GM21619 (cell line): ENCODE results near the gene APOA4.
"Not testable (repeated sequence)": the region's sequence is repeated elsewhere in the genome, so short reads cannot be mapped to it uniquely, and the experiment has no call there.

Experiments
- ATAC-seq: cut with Tn5 transposase; IDR thresholded peaks from one replicate; pipeline ENCODE4 v1.9.1; 2021; ENCODE audit not compliant: unreplicated experiment

The APOA4 gene

DNA sequence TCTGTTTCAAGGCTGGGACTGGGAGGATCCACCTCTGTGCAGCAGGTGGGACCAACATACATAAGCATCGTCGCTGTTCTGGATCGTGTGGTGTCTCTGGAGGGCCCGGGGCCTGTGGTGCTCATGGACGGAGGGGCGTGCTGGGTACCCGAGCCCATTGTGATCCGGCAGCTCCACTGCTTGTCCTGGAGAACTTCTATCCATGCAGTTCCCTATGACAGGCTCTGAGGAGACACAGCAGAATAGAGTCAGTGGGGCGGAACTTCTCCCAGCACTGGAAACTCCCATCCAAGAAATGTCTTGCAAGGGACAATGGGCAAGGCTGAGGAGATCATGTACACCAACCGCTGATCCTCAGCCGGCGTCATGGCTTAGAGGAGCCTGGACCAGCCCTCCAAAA is 26.0 kb upstream of the APOA4 start:
- ATAC-seq = no peak

DNA sequence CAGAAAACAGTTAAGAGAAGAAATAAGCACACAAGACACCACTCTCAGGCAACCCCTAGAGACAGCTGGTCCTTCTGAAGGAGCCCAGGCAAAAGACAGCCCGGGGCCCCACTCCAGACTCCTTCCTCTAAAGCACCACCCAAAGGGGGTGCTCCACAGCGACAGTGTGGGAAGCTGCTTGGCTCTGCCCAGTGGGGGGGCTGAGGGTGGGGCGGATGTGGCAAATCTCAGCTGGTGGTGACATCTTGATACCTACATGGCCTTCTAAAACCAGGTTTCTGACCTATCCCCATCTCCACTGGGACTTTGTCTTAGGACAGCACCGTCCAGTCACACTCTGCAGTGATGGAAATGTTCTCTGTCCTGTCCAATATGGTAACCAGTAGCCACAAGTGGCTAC is 24.5 kb upstream of the APOA4 start:
- no peak for ATAC-seq

DNA sequence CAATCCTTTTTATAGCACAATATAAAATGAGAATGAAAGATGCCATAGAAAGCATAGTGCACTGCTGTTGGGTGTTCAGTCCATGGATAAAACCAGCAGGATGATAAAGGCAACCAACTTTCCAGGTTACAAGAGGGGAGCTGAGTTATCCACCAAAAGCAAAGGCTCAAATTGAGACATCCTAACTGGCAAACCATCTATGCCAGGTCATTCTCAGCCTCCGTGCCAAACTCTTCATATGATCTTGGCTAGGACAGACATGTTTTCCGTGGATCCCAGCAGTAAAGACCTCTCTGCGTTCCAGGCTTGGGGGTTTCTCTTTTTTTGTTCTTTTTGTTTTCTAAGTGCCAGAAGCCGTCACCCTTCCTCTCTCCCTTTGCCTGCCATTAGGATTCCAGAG is 21.6 kb upstream of the APOA4 start:
- no peak for ATAC-seq

DNA sequence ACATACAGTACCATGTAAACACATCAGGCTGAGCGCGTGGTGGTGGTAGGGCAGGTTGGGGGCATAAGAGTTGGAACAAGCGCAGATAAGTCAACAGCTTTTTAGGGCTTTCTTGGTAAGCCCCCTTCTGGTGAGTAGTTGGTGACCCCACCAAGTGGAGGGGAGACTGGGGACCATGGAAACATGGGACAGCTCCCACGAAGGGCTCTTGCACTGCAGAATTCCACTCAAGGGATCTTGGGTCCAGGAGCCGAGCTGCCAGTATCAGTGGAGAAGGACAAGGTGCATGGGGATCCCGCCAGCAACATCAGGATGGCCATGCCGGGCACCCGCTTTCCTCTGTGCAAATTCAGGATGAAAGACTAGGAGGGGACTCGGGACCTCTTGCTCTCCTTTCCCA is 20.6 kb upstream of the APOA4 start:
- ATAC-seq = no peak

DNA sequence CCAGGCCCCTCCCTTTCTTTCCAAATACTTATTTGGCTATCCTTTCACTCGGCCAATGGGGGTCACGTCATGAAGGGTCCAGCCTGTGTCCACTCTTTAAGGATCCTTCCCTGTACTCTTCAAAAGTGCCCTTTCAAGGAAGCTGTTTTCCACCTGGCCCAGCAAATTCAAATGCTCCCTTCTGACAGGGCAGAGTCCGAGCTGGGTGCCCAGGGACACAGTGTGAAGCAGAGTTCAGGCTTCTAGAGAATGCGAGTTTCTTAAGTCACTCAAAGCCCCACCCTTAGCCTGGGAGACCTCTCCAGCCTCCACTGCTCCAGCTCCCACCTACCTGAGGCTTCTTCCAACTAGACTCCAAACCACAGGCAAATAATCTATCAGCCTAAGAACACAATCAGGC is 19.8 kb upstream of the APOA4 start:
- no peak for ATAC-seq

DNA sequence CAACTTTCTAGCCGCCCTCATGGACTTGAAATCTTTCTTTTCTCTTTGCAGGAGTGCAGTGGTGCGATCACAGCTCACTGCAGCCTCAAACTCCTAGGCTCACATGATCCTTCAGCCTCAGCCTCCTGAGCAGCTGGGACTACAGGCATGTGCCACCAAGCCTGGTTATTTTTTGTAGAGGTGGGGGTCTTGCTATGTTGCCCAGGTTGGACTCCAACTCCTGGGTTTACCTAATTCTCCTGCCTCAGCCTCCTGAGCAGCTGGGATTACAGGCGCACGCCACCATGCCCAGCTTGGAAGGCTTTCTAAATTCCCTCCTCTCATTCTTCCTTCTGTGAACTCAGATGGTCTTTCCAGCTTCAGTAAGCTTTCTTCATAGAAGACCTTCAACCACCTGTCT is 19.0 kb upstream of the APOA4 start:
- no peak for ATAC-seq

DNA sequence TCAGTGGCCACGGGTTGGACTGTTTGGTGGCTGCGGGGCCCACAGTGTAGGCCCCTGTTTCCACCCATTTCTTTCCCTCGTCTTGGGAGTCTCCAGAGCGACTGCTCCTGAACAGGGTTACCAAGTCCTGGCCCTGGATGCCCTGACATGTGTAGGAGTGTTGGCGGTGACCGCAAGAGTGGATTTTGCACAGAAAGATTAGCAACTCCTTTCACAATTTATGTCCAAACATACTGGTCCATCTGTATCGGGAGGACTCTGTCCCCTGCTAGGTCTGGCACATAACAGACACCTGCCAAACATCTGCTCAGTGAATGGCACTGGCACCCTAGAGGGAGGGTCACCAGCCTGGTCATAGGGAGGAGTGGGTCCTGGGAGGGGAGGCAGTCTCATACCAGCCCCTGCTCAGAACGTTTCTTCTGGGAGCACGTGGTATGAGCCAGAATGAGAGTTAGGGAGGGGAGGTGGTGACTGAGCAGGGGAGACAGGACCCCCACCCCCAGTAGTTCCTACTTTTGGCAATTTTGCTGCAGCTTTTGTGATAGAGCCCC is 17.7 kb upstream of the APOA4 start:
- no peak for ATAC-seq

DNA sequence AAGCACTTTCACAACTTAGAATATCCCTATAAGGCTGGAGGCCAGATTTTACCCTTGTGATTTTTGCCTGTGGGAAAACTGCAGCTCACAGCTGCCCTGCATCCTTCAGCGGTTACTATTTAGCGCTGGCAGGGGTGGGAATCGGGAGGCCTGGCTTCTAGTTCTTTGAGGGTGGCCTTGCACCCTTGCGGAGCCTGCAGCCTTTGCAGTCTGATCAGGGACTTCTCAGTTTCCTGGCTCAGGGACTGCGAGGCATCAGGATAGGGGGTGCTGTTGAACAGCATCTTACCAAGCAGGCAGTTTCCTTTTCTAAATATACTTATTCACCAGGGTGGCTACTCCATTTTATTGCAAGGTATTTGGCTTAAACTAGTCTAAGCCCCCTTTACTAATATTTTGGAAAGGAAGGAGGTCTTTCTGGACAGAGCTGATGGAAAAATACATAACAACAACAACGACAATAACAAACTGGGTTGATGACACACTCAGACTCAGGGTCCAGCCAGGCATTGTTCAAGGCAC is 17.2 kb upstream of the APOA4 start:
- ATAC-seq = no peak

DNA sequence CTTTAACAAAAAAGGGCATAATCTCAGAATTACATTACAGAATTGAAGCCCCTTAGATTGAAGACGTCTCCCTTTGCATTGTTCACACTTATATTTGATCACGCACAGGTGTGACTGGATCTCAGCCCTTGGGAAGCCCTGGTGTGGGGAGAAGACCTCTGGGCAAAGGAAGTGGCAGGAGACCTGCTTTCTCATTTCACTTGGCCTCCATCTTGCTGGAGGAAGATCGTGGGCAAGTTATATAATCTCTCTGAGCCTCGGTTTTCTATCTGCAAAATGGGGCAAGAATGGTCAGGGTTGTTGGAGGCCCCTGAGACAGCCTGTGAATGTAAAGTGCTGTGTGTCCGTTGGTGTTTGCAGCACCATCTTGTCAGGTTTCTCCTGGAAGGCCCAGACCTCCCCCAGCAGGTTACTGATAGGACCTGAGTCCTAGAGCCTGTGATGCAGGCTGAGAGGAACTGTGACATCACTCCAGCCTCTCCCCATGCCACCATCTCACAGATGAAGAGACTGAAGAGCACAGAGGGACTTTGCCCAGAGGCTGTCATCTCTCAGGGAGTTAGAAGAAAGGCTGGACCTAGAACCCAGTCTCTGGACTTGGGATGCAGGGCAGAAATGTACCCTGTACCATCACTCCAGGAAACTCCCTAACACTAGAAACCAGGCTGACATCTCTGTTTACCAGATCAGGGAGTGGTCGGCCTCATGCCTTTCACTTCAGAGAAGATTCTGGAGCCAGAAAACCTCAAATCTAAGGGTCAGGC is 15.4 kb upstream of the APOA4 start:
- no peak for ATAC-seq

DNA sequence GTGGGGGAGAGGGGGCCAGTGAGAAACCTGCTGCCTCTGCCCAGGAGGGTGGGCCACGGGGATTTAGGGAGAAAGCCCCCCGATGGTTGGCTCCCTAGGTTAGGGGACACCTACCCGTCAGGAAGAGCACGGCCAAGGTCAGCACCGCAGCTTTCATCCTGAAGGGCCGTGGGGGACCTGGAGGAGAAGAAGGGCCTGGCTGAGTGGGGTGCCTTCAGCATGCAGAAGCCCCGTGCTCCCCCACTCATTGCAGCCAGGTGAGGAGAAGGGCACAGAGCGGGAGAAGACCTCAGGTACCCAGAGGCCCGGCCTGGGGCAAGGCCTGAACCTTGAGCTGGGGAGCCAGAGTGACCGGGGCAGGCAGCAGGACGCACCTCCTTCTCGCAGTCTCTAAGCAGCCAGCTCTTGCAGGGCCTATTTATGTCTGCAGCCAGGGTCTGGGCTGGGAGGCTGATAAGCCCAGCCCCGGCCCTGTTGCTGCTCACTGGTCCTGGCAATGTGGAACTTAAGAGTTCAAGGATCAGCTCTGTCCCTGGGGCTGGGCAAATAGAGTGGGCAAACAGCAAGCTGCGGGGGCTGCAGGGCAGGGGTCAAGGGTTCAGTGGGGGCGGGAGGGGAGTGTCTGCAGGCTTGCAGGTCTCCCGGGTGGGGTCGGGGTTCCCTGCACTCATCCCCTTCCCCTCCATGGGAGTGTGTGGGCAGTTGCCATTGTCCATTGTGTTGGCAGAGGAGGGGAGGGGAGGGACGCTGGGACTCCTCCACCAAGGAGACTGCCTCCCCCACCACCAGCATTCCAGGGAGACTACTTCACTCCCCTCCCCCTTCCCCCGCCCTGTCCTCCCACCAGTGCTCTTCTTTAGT is 14.4 kb upstream of the APOA4 start, which contains the start of gene APOA1:
TSS of gene APOA1 (minus strand) at position 392 of the 861 bp plus-strand sequence. CDS start at position 157, 235 bp downstream.
- ATAC-seq = no peak

DNA sequence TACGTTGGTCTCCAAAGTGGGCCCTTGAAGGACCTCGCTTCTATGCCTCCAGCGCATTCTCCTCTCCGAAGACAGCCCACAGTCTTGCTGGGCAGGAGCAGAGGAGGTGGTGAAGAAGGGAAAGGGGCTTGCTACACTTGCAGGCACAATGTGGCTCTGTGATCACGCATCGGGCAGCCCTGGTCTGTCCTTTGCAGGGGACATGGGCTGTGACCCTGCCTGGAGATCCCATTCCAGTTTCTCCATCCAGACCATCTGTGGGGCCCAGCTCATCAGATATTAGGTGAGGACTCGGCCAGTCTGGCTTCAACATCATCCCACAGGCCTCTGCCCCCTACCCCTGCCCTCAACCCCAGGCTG is 13.5 kb upstream of the APOA4 start:
- ATAC-seq = no peak

DNA sequence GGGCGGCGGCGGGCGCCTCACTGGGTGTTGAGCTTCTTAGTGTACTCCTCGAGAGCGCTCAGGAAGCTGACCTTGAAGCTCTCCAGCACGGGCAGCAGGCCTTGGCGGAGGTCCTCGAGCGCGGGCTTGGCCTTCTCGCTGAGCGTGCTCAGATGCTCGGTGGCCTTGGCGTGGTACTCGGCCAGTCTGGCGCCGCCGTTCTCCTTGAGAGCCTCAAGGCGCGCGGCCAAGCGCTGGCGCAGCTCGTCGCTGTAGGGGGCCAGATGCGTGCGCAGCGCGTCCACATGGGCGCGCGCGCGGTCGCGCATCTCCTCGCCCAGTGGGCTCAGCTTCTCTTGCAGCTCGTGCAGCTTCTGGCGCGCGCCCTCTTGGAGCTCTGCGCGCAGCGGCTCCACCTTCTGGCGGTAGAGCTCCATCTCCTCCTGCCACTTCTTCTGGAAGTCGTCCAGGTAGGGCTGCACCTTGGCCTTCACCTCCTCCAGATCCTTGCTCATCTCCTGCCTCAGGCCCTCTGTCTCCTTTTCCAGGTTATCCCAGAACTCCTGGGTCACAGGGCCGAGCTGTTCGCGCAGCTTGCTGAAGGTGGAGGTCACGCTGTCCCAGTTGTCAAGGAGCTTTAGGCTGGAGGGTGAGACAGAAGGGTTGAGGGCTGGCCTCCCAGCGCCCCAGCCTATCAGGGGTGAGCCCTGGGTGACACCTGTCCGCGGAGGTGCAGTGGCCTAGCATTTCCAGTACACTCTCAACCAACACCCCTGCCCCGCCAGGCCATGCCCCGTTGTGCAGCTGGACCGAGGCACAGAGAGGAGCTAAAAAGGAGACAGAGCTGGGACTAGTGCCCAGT is 12.9 kb upstream of the APOA4 start:
- ATAC-seq = peak; percentile 82

DNA sequence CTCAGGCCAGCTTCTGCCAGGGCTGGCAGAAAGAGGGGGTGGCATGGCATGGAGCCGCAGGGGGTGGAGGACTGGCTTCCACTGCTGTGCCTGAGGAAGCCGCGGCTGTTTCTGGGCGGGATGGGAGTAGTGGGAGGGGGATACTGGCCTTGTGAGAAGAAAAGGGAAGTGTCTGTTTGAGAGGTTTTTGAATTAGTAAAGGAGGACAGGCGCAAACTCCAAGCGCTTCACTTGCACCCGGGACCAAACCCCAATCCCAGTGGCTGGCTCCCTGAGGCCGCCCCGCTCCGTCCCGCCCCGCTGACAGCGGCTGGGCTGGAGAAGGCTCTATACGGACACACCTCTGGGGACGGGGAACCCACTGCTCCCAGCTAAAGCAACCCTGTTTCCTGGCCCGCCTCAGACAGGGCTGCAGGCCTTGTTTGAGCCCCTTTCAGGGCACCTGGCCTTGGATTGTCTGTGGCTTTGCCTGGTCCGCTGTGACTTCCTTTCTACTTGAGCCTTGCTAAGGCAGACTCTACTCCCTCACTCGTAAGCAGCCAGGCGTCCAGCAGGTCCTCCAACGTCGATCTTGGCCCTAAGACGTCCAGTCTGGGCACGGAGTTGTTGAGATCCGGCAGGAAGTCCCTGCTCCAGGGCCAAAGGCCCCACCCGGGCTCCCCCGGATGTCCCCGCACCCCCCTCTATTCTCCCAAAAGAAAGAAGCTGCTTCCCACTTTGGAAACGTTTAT is 12.1 kb upstream of the APOA4 start:
- no peak for ATAC-seq

DNA sequence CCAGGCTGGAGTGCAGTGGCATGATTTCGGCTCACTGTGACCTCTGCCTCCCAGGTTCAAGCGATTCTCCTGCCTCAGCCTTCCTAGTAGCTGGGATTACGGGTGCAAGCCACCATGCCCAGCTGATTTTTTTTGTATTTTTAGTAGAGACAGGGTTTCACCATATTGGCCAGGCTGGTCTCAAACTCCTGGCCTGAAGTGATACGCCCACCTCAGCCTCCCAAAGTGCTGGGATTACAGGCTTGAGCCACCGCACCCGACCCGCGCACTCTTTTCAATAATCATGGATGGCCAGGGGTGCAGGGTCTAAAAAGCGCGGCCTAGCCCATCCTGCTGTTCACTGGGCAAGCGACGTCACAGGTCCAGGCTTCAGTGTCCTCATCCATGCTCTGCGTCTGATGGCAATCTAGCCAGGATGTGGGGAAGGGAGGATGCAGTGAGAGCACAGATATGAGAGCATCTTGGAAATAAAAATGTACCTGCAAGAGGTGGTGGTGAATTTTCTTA is 11.5 kb upstream of the APOA4 start:
- ATAC-seq = not testable (repeated sequence)

DNA sequence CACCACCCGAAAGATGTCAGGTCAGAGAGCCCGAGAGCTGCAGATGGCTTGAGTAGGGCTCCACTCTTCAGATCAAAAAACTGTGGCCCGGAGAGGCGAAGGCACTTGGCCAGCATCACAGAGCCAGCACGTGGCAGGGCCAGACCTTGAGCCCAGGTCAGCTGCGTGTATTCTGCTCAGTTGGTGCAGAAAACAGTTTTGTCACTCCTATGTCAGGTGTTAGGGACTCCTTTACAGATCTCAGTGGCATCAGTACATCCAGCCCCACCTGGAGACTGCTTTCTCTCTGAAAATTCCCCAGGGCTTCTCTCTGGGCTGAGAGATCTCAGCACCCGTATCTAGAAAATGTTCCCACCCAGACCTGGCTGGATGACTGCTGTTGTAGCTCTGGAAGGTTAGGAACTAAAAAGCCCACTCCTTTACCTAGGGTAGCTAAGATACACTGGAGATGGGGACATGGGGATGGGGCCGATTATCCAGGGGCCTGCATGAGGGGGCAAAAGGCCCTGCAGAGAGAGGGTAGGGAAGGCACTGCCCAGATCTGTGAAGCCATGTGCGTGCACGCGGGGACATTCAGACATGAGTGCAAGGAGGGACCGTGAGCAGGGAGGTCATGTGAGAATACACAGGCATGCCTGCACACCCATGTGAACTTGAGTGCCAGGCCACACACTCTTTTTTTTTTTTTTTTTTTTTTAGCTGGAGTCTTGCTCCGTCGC is 10.9 kb upstream of the APOA4 start:
- no peak for ATAC-seq

DNA sequence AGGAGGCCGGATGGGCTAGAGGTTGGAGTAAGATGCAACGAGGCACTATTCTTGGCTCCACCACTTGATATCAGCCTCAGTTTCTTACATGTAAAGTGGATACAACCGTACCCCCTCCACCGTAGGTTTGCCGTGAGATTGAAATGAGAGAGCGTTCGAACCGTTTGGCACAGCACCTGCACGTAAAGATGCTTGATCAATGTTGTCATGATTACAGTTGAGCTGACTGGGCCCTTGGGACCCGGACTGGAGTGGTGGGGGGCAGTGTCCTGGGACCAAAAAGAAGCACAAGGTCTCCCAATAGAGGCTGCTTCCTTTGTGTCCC is 10.3 kb upstream of the APOA4 start:
- ATAC-seq = no peak

DNA sequence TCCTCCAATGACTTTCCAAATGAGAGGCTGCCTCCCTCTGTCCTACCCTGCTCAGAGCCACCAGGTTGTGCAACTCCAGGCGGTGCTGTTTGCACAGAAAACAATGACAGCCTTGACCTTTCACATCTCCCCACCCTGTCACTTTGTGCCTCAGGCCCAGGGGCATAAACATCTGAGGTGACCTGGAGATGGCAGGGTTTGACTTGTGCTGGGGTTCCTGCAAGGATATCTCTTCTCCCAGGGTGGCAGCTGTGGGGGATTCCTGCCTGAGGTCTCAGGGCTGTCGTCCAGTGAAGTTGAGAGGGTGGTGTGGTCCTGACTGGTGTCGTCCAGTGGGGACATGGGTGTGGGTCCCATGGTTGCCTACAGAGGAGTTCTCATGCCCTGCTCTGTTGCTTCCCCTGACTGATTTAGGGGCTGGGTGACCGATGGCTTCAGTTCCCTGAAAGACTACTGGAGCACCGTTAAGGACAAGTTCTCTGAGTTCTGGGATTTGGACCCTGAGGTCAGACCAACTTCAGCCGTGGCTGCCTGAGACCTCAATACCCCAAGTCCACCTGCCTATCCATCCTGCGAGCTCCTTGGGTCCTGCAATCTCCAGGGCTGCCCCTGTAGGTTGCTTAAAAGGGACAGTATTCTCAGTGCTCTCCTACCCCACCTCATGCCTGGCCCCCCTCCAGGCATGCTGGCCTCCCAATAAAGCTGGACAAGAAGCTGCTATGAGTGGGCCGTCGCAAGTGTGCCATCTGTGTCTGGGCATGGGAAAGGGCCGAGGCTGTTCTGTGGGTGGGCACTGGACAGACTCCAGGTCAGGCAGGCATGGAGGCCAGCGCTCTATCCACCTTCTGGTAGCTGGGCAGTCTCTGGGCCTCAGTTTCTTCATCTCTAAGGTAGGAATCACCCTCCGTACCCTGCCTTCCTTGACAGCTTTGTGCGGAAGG is 9.5 kb upstream of the APOA4 start:
- no peak for ATAC-seq

DNA sequence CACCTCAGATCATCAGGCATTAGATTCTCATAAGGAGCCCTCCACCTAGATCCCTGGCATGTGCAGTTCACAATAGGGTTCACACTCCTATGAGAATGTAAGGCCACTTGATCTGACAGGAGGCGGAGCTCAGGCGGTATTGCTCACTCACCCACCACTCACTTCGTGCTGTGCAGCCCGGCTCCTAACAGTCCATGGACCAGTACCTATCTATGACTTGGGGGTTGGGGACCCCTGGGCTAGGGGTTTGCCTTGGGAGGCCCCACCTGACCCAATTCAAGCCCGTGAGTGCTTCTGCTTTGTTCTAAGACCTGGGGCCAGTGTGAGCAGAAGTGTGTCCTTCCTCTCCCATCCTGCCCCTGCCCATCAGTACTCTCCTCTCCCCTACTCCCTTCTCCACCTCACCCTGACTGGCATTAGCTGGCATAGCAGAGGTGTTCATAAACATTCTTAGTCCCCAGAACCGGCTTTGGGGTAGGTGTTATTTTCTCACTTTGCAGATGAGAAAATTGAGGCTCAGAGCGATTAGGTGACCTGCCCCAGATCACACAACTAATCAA is 8.8 kb upstream of the APOA4 start:
- ATAC-seq = no peak
